Osteoblast (primary cell): ENCODE data around the gene IL17REL. TPM values are rescaled to one million over a fixed set of nuclear protein-coding genes. Genes with fewer than 3 reads are reported as not detected.

Source experiments
- DNase-seq: peaks from one replicate; pipeline ENCODE4 v3.0.0; 2011; ENCODE audit warnings: low spot score, mixed read lengths; ENCODE audit not compliant: insufficient read length; ENCODE audit errors: missing footprints
- H2AFZ ChIP-seq: 2 replicates; pipeline ENCODE4 v1.6.0; 2011; ENCODE audit warnings: mild to moderate bottlenecking, low read length
- H3K27ac ChIP-seq: 2 replicates; pipeline ENCODE4 v1.5.1; 2011; ENCODE audit warnings: mild to moderate bottlenecking, low read depth, low read length, moderate library complexity
- H3K27me3 ChIP-seq: 2 replicates; pipeline ENCODE4 v1.6.0; 2012; ENCODE audit warnings: mild to moderate bottlenecking, control low read depth, inconsistent platforms, low read length, moderate library complexity; ENCODE audit not compliant: insufficient read depth
- H3K36me3 ChIP-seq: 2 replicates; pipeline ENCODE4 v1.5.1; 2011; ENCODE audit warnings: mild to moderate bottlenecking, low read length, control low read depth, moderate library complexity; ENCODE audit not compliant: insufficient read depth
- H3K4me1 ChIP-seq: 2 replicates; pipeline ENCODE4 v1.5.1; 2011; ENCODE audit warnings: mild to moderate bottlenecking, low read length, control low read depth, moderate library complexity; ENCODE audit not compliant: insufficient read depth
- H3K4me2 ChIP-seq: 2 replicates; pipeline ENCODE4 v1.6.0; 2011; ENCODE audit warnings: mild to moderate bottlenecking, low read length; ENCODE audit not compliant: insufficient read depth
- H3K4me3 ChIP-seq: fragments of 200-600 bp; sonication (generic); 3 replicates; pipeline ENCODE4 v1.5.1; 2012; ENCODE audit warnings: mild to moderate bottlenecking, low read length, inconsistent platforms; ENCODE audit not compliant: insufficient read depth
- H3K79me2 ChIP-seq: 2 replicates; pipeline ENCODE4 v1.6.0; 2012; ENCODE audit warnings: mild to moderate bottlenecking, low read length, control low read depth, inconsistent platforms; ENCODE audit not compliant: insufficient read depth
- H3K9me3 ChIP-seq: 2 replicates; pipeline ENCODE4 v1.5.1; 2011; ENCODE audit warnings: low read depth, low read length, control low read depth
- H4K20me1 ChIP-seq: 2 replicates; pipeline ENCODE4 v1.6.0; 2012; ENCODE audit warnings: mild to moderate bottlenecking, low read length, control low read depth; ENCODE audit not compliant: insufficient read depth
- CTCF ChIP-seq: IDR thresholded peaks from 2 replicates; pipeline ENCODE4 v1.5.1; 2011; ENCODE audit warnings: mild to moderate bottlenecking, low read depth, low read length, moderate library complexity; ENCODE audit errors: extremely low read depth
- total RNA-seq: library from RNA; depleted of rRNA; stranded (reverse); fragments of >200 nt; gene quantifications from 2 replicates; pipeline ENCODE4 v1.2.3, GENCODE V29; 2012

The IL17REL gene
- total RNA-seq, 1 donor = not detected

DNA sequence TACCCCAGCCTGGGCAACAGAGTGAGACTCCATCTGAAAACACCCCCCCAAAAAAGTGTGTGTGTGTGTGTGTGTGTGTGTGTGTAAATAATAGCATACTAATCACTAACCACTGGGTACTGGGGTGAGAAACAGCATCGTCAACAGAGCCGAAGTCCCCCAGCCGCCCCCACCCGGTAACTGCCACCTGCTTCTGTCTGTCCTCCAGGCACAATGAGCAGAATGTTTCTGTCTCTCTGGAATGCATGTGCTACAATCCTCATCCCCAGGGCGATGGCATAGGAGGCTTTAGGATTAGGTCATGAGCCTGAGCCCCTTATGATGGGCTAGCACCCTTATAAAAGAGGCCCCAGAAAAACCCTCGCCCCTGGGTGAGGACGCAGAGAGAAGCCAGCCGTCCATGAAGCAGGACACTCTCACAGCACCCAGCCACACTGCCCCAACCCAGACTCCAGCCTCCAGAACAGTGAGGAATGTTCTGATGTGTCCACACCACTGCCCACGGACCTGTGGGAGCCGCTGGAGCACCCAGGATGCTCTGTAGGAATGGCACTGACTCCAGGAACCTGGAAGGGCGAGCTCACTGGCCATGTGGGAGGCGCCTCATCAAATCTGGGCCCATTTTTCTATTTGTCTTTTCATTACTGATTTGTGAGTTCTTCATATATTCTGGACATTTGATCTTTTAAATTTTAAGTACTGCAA, 35.6 kb upstream of the IL17REL start:
- Histone ChIP-seq H3K9me3 (no peaks in the 10 kb centered on the region), H2AFZ (no peak overlapping the region), H3K4me2 (no peak overlapping the region)

DNA sequence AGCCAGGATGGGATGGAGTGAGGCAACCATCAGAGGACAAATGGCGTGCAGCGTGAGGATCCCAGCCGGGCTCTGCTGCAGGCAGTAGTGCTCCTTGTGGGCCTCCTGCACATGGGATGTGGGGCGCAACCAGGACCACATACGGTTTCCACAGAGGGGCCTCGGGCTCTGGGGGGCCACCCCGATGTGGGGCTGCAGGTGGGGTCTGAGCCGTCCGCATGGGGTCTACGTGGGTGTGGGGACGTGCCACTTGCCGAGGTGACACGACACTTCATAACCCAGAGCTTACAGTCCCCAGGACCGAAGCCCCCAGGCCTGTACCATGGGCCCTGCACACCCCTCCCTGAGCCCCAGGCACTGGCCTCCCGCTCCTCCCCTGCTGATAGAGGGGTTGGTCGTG, 34.8 kb upstream of the IL17REL start:
- Histone ChIP-seq H3K9me3 (no peaks in the 10 kb centered on the region), H3K4me3 (no peak overlapping the region), H3K4me2 (no peak overlapping the region), H3K27ac (no peak overlapping the region), H3K4me1 (no peaks in the 10 kb centered on the region), H4K20me1 (no peaks in the 10 kb centered on the region), H2AFZ (no peak overlapping the region), H3K36me3 (no peaks in the 10 kb centered on the region), H3K27me3 (no peaks in the 10 kb centered on the region), H3K79me2 (no peaks in the 10 kb centered on the region)
- TF ChIP-seq CTCF = no peak
- DNase-seq = peak; percentile 67

More for the DNA sequence above, 35.6 kb upstream of the IL17REL start:
- H3K4me1 ChIP-seq = no peaks in the 10 kb centered on the region
- no peak overlapping the region for H3K27ac ChIP-seq
- no peak for TF ChIP-seq CTCF
- no peaks in the 10 kb centered on the region for H3K27me3 ChIP-seq
- no peaks in the 10 kb centered on the region for H3K36me3 ChIP-seq
- H4K20me1 ChIP-seq = no peaks in the 10 kb centered on the region
- no peak overlapping the region for H3K4me3 ChIP-seq
- DNase-seq = peak; percentile 69
- no peaks in the 10 kb centered on the region for H3K79me2 ChIP-seq

DNA sequence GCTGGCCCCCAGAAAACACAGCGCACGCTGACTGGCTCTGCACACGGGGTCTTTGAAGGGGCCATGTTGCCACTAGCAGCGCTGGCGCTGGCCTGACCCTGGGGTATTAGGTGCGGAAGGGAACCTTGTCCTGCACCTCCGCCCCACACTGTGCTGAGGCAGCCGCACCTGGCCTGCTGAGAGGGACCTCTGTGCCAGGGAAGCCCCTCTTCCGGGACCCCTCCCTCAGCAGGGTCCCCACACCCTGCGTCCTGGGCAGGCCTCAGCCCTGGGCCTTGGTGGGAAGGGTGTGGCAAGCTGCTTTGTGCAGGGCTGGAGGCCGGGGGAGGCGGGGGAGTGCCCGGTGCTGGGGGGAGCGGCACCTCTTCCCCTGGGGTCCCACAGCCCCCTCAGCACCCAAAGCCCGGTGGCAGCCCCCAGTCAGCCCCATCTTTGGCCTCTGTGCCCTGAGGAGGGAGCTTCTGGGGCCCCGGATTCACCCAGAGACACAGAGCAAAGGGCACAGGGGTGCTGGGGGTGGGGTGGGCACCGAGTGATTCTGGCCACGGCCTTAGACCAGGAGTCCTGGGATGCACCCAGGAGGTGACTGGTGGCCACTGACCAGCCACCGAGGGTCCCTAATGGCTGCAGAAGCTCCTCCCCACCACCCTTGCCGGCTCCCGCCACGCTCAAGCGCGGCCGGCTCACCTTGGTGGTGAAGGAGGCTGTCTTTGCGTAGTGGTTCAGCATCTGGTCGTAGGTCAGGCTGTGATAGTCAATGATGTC, 34.1 kb upstream of the IL17REL start:
- Histone ChIP-seq H4K20me1 (no peaks in the 10 kb centered on the region), H3K4me1 (no peaks in the 10 kb centered on the region), H3K79me2 (no peaks in the 10 kb centered on the region), H3K9me3 (no peaks in the 10 kb centered on the region), H3K4me3 (no peak overlapping the region), H3K36me3 (no peaks in the 10 kb centered on the region), H3K4me2 (no peak overlapping the region), H2AFZ (no peak overlapping the region), H3K27me3 (no peaks in the 10 kb centered on the region), H3K27ac (no peak overlapping the region)
- TF ChIP-seq CTCF = no peak
- DNase-seq = peak; percentile 80

DNA sequence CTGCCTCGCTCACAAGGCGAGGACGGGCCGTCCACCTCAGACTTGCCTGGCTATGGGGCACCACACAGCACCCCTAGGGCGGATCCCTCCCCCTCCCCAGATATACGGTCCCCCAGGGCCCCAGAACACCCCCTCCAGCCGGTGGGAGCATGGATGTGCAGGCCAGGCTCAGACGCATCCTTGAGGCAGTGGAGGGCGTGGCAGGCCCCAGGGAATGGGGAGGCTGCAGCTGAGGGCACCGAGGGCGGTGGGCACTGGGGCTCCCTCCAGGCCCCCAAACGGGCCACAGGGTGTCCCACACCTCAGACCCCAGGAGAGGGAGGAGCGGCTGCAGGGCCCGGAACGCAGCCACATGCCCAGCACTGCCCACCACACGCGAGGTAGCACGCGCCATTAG, 33.5 kb upstream of the IL17REL start:
- no peak for TF ChIP-seq CTCF
- Histone ChIP-seq H3K9me3 (no peaks in the 10 kb centered on the region), H3K4me1 (no peaks in the 10 kb centered on the region), H3K27me3 (no peaks in the 10 kb centered on the region), H3K4me3 (no peak overlapping the region), H3K36me3 (no peaks in the 10 kb centered on the region), H3K27ac (no peak overlapping the region), H2AFZ (no peak overlapping the region), H3K79me2 (no peaks in the 10 kb centered on the region), H3K4me2 (no peak overlapping the region), H4K20me1 (no peaks in the 10 kb centered on the region)
- DNase-seq = no peak
